ENCODE results near the gene SNX6.
A peak's percentile ranks its signal among the peaks of the same experiment; 100 is the strongest.
"Not testable (repeated sequence)": the region's sequence is repeated elsewhere in the genome, so short reads cannot be mapped to it uniquely, and the experiment has no call there.

Gene SNX6

DNA sequence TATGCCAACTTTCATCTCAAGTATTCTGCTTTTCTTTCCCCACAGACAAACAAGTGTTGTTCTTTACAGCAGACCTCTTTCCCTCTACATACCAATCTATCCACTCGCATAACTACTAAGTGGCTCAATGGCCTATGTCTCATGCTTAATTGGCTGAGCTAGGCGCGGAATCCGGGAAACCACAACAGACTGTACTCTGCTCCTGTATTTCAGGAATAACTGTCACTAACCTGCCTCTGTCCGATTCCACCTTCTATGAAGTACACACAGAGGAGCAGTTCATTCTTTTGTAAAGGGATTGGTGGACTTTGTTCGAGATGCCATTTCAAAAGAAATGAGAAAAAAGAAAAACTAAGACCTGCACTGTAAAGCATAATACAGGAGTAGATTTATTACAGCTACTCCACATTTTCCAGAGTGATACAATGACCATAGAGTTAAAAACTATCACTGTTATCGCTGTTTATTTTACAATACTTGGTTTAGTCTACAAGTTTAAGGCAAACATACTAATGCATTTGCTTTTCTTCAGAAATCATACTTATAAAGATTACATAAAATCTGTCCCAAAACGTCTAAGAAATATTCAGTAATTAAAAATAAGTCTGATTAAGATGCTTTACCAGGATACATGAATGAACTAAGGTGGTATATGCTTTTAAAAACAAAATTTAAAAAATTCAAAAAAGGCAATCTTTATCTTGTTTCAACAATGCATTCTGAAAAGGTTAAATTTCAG is 67.7 kb downstream of the SNX6 start:
- not testable (repeated sequence) for DNase-seq

DNA sequence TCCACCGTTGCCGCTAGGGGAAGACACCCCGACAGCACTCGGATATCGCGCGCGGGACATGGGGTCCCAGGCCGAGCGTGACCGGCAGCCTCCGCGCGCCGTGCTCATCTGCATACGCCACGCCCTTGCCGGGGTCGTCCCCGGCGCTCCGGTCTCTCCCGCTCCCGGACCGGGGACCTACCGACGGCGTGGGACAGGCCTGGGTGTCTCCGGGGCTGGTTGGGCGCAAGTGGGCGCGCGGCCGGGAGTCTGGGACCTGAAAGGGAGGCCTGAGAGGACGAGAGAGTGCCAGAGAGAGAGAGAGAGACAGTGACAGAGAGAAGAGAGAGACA is 73.5 kb downstream of the SNX6 start:
- not testable (repeated sequence) for DNase-seq

GRCh38 chr14:34555583-34556497 is 74.1 kb downstream of the SNX6 start:
- DNase-seq, result not testable (repeated sequence)

GRCh38 chr14:34554540-34555250 is 75.3 kb downstream of the SNX6 start:
- no peak for DNase-seq

- DNase-seq, result not testable (repeated sequence)
Measured at GRCh38 chr14:34549276-34549966, 80.5 kb downstream of the SNX6 start.

DNA sequence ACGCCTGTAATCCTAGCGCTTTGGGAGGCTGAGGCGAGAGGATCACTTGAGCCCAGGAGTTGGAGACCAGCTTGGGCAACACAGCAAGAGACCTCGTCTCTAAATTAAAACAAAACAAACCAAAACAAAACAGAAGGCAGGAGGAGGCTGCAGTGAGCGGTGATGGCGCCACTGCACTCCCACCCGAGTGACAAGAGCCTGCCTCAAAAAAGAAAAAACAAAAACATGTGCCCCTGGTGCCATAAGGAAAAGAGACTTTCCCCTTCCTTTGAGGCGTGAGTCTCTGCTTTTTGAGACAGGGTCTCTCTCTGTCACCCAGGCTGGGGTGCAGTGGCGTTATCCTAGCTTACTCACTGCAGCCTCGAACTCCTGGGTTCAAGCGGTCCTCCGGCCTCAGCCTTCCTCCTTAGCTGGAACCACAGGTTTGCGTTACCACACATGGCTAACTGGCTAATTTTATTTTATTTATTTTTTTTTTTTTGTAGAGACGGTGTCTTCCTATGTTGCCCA is 81.4 kb downstream of the SNX6 start:
- no peak for DNase-seq

GRCh38 chr14:34547136-34547520 is 82.8 kb downstream of the SNX6 start:
- DNase-seq, result not testable (repeated sequence)

GRCh38 chr14:34546272-34547135 is 83.4 kb downstream of the SNX6 start:
- not testable (repeated sequence) for DNase-seq

- not testable (repeated sequence) for DNase-seq
Measured at GRCh38 chr14:34540181-34541059, 89.5 kb downstream of the SNX6 start.

- peak; percentile 99 for DNase-seq
Measured at GRCh38 chr14:34539407-34540180, 90.4 kb downstream of the SNX6 start, which contains the start of gene EAPP. EAPP (minus strand) TSS chr14:34539701; CDS start chr14:34539628, 73 bp downstream.

GRCh38 chr14:34538871-34539406 is 91.0 kb downstream of the SNX6 start:
- no peak for DNase-seq

- not testable (repeated sequence) for DNase-seq
Measured at GRCh38 chr14:34538096-34538495, 91.9 kb downstream of the SNX6 start.

- no peak for DNase-seq
Measured at GRCh38 chr14:34537677-34538009, 92.3 kb downstream of the SNX6 start.

GRCh38 chr14:34536951-34537676 is 92.8 kb downstream of the SNX6 start:
- no peak for DNase-seq

GRCh38 chr14:34527591-34527990 is 102.4 kb downstream of the SNX6 start:
- DNase-seq, result no peak

DNA sequence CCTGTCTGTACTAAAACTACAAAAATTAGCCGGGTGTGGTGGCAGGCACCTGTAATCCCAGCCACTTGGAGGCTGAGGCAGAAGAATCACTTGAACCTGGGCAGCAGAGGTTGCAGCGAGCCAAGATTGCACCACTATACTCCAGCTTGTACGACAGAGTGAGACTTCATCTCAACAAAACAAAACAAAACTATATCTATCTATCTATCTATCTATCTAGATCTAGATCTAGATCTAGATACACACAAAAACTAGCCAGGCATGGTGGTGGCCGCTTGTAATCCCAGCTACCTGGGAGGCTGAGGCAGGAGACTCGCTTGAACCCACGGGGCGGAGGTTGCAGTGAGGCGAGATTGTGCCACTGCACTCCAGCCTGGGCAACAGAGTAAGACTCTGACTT is 105.7 kb downstream of the SNX6 start:
- not testable (repeated sequence) for DNase-seq

GRCh38 chr14:34522496-34522895 is 107.5 kb downstream of the SNX6 start:
- DNase-seq, result no peak

DNA sequence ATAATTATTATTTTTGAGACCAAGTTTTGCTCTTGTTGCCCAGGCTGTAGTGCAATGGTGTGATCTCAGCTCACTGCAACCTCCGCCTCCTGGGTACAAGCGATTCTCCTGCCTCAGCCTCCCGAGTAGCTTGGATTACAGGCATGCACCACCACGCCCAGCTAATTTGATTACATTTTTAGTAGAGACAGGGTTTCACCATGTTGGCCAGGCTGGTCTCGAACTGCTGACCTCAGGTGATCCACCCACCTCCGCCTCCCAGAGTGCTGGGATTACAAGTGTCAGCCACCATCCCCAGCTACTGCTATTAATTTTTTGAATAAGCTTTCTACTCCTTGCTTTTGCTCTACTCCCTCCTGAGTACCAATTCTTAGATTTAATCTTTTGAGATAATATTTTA is 108.9 kb downstream of the SNX6 start:
- DNase-seq, result not testable (repeated sequence)

Measured in femur (tissue), 1 donor.